Uterus (tissue), 2 donors: ENCODE measurements around the gene PLPPR5.

Experiments used
- POLR2A ChIP-seq, 2 donors: fragments of 450-650 bp; IDR thresholded peaks; one replicate each; pipeline ENCODE4 v1.6.1; 2016; ENCODE audit warnings: antibody characterized with exemption in 2 of 2, mild to moderate bottlenecking in 1 of 2, moderate library complexity in 1 of 2
- TF ChIP-seq, protein P1 (sequence below), 4 experiments: fragments of 200-600 bp in 2 of 4; fragments of 450-650 bp in 2 of 4; sonication (generic) in 2 of 4; IDR thresholded peaks; one replicate each; pipeline ENCODE4 v1.5.1; 2016 to 2019; ENCODE audit warnings: antibody characterized with exemption in 4 of 4, mild to moderate bottlenecking in 2 of 4, moderate library complexity in 1 of 4

DNA sequence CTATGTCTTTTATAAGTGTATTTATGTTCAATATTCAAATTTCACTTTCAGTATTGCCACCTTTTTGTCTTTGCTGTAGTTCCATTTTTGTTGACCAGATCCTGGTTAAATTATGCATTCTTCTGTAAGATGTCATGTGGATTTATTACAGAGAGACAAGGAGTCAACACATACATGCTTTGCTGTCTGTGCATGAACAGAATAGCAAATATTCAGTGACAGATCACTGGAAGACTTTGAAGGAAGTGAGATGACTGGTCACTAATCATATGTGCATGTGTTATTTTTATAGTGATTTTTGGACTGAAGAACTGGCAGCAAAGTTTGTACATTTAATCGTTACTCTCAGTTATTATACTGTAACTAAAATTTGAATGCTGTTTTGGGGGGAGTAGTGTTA, 117.2 kb downstream of the PLPPR5 start:
- TF ChIP-seq, protein P1, sequence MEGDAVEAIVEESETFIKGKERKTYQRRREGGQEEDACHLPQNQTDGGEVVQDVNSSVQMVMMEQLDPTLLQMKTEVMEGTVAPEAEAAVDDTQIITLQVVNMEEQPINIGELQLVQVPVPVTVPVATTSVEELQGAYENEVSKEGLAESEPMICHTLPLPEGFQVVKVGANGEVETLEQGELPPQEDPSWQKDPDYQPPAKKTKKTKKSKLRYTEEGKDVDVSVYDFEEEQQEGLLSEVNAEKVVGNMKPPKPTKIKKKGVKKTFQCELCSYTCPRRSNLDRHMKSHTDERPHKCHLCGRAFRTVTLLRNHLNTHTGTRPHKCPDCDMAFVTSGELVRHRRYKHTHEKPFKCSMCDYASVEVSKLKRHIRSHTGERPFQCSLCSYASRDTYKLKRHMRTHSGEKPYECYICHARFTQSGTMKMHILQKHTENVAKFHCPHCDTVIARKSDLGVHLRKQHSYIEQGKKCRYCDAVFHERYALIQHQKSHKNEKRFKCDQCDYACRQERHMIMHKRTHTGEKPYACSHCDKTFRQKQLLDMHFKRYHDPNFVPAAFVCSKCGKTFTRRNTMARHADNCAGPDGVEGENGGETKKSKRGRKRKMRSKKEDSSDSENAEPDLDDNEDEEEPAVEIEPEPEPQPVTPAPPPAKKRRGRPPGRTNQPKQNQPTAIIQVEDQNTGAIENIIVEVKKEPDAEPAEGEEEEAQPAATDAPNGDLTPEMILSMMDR (IDR thresholded peaks at IDR 0.05): no peak
- TF ChIP-seq POLR2A (IDR thresholded peaks at IDR 0.05): no peak
